GM23338 (cell line): ENCODE data around the gene SSTR5.

Experiments used
- EZH2 ChIP-seq: fragments of 200-600 bp; sonication (generic); IDR thresholded peaks from one replicate; pipeline ENCODE4 v1.8.0; 2017; ENCODE audit warnings: antibody characterized with exemption, mild to moderate bottlenecking, low read depth; ENCODE audit not compliant: unreplicated experiment
- EZH2phosphoT487 ChIP-seq: fragments of 200-600 bp; sonication (generic); IDR thresholded peaks from one replicate; pipeline ENCODE4 v1.8.1; 2018; ENCODE audit warnings: antibody characterized with exemption; ENCODE audit not compliant: unreplicated experiment
- JUNB ChIP-seq: IDR thresholded peaks from one replicate; pipeline ENCODE4 v1.6.1; 2016; ENCODE audit warnings: antibody characterized with exemption; ENCODE audit not compliant: unreplicated experiment
- NANOG ChIP-seq: IDR thresholded peaks from 2 replicates; pipeline ENCODE4 v1.6.1; 2016; ENCODE audit warnings: antibody characterized with exemption, borderline replicate concordance
- POLR2AphosphoS5 ChIP-seq: IDR thresholded peaks from 2 replicates; pipeline ENCODE4 v1.6.1; 2016; ENCODE audit warnings: antibody characterized with exemption, low read depth
- REST ChIP-seq: IDR thresholded peaks from one replicate; pipeline ENCODE4 v1.6.1; 2018; ENCODE audit warnings: antibody characterized with exemption; ENCODE audit not compliant: unreplicated experiment
- ZNF331 ChIP-seq: fragments of 250-450 bp; sonication (Bioruptor Pico); IDR thresholded peaks from 2 replicates; pipeline ENCODE4 v1.5.0; 2020; ENCODE audit warnings: low read depth, mild to moderate bottlenecking, moderate library complexity
- TF ChIP-seq, protein P1 (sequence below), 2 experiments: fragments of 200-600 bp in 1 of 2; sonication (generic) in 1 of 2; conservative IDR thresholded peaks; 2 replicates each; pipeline versions ENCODE4 v1.5.1 to v1.6.1; 2016 to 2017; ENCODE audit warnings: antibody characterized with exemption in 2 of 2, low read depth in 2 of 2, mild to moderate bottlenecking in 2 of 2, moderate library complexity in 1 of 2

GRCh38 chr16:1124291-1124690 is 51.7 kb downstream of the SSTR5 start:
- TF ChIP-seq, protein P1, sequence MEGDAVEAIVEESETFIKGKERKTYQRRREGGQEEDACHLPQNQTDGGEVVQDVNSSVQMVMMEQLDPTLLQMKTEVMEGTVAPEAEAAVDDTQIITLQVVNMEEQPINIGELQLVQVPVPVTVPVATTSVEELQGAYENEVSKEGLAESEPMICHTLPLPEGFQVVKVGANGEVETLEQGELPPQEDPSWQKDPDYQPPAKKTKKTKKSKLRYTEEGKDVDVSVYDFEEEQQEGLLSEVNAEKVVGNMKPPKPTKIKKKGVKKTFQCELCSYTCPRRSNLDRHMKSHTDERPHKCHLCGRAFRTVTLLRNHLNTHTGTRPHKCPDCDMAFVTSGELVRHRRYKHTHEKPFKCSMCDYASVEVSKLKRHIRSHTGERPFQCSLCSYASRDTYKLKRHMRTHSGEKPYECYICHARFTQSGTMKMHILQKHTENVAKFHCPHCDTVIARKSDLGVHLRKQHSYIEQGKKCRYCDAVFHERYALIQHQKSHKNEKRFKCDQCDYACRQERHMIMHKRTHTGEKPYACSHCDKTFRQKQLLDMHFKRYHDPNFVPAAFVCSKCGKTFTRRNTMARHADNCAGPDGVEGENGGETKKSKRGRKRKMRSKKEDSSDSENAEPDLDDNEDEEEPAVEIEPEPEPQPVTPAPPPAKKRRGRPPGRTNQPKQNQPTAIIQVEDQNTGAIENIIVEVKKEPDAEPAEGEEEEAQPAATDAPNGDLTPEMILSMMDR (conservative IDR thresholded peaks at IDR 0.05; ENCODE audit: low read depth in 2 of 2), result no peak
- TF ChIP-seq EZH2, result no peak
- no peak for TF ChIP-seq JUNB
- TF ChIP-seq POLR2AphosphoS5, result no peak
- TF ChIP-seq REST, result no peak
- no peak for TF ChIP-seq ZNF331 (CRISPR knock-in tag)
- no peak for TF ChIP-seq NANOG
- TF ChIP-seq EZH2phosphoT487, result no peak
